Thoracic aorta (tissue), 2 donors: ENCODE measurements around the gene POU2F2. TPM values are rescaled to one million over a fixed set of nuclear protein-coding genes. Genes with fewer than 3 reads are reported as not detected.

ENCODE experiments used
- ATAC-seq: fragments of 150-250 bp; one replicate; pipeline ENCODE4 v1.8.0; 2017; ENCODE audit warnings: low read depth; ENCODE audit not compliant: insufficient number of reproducible peaks, low FRiP score
- DNase-seq: peaks from one replicate; pipeline ENCODE4 v3.0.0-alpha.2; 2020; ENCODE audit warnings: low spot score
- H3K27ac ChIP-seq, 2 donors: fragments of 200-600 bp; sonication (generic); 1 replicate in 1 of 2; 2 replicates in 1 of 2; pipeline ENCODE4 v1.5.1; 2016; ENCODE audit warnings: mild to moderate bottlenecking in 2 of 2, moderate library complexity in 2 of 2
- H3K27me3 ChIP-seq: fragments of 200-600 bp; sonication (generic); replicated peaks from 2 replicates; pipeline ENCODE4 v1.6.0; 2016; ENCODE audit warnings: mild to moderate bottlenecking; ENCODE audit not compliant: insufficient read depth
- H3K36me3 ChIP-seq: fragments of 200-600 bp; sonication (generic); one replicate; pipeline ENCODE4 v1.5.1; 2016
- H3K4me1 ChIP-seq, 2 donors: fragments of 200-600 bp; sonication (generic); 1 replicate in 1 of 2; 2 replicates in 1 of 2; pipeline versions ENCODE4 v1.5.1 to v1.6.0; 2016; ENCODE audit warnings: low read depth in 2 of 2, mild to moderate bottlenecking in 1 of 2; ENCODE audit not compliant: control insufficient read depth in 1 of 2
- H3K4me3 ChIP-seq: fragments of 200-600 bp; sonication (generic); 2 replicates; pipeline ENCODE4 v1.5.1; 2016; ENCODE audit warnings: mild to moderate bottlenecking
- H3K9me3 ChIP-seq: fragments of 200-600 bp; sonication (generic); 2 replicates; pipeline ENCODE4 v1.5.1; 2016
- CTCF ChIP-seq: fragments of 200-600 bp; sonication (generic); IDR thresholded peaks from one replicate; pipeline ENCODE4 v1.5.1; 2019; ENCODE audit warnings: antibody characterized with exemption
- total RNA-seq, 2 donors: library from RNA; depleted of rRNA; stranded (reverse); fragments of >200 nt; gene quantifications; one replicate each; pipeline versions ENCODE4 v1.1.0 to v1.2.3, GENCODE V29; 2016

The POU2F2 gene
- total RNA-seq, 2 donors from 2014 or later = 0.85 to 5.8 TPM

GRCh38 chr19:42065051-42065450 is 67.2 kb downstream of the POU2F2 start:
- ATAC-seq (no peak), DNase-seq (no peak)
- Histone ChIP-seq H3K4me3 (no peak overlapping the region), H3K9me3 (no peaks in the 10 kb centered on the region), H3K27me3 (no peaks in the 10 kb centered on the region), H3K4me1 (peaks cover 3 to 14% of the 10 kb centered on the region in 2 donors), H3K27ac (no peak overlapping the region), H3K36me3 (peaks cover 13% of the 10 kb centered on the region)
- TF ChIP-seq CTCF = no peak

DNA sequence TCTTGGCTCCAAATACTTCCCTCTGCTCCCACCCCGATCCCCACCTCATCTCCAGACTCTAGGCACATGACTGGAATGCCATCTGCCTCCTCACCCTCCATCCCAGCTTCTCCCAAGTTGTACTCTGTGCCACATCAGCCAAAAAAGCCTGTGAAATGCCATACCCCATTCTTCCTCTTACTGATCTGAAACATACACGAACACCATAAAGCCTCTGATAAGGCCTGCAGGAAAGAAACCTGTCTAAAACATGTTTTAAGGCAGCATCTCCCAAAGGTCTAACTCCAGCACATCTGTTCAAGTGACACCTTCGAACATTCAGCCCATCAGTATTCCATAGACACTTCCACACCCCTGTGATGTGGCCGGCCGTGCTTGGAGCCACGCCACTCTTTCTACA is 67.8 kb downstream of the POU2F2 start:
- DNase-seq (no peak), ATAC-seq (no peak)
- Histone ChIP-seq H3K27me3 (no peaks in the 10 kb centered on the region), H3K4me3 (no peak overlapping the region), H3K36me3 (peaks cover 15% of the 10 kb centered on the region), H3K9me3 (no peaks in the 10 kb centered on the region), H3K27ac (no peak overlapping the region), H3K4me1 (peaks cover 3 to 8% of the 10 kb centered on the region in 2 donors)
- TF ChIP-seq CTCF = no peak

GRCh38 chr19:42062381-42062780 is 69.9 kb downstream of the POU2F2 start:
- H3K4me1 ChIP-seq = peaks cover 0 to 8% of the 10 kb centered on the region in 2 donors
- H3K36me3 ChIP-seq = peaks cover 19% of the 10 kb centered on the region
- ATAC-seq (no peak), DNase-seq (no peak)
- no peak overlapping the region for H3K27ac ChIP-seq
- no peaks in the 10 kb centered on the region for H3K27me3 ChIP-seq
- no peaks in the 10 kb centered on the region for H3K9me3 ChIP-seq
- no peak for TF ChIP-seq CTCF
- no peak overlapping the region for H3K4me3 ChIP-seq

DNA sequence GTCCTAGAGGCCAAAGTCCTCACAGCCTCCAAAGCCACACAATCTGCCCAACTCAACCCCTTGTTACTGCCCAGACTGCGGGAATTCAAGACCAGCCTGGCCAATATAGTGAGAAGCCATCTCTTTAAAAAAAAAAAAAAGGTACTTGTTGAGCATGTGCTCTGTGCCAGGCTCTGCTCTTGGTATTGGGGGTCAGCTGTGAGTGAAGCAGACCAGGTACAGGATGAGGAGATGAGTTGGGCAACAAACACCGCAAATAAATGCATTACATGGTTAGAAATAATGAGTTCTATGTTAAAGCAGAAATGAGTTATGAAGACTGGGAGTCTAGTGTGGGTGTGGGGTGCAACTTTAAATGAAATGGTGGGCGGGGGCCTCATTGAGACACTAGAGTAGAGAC is 72.1 kb downstream of the POU2F2 start:
- TF ChIP-seq CTCF = no peak
- Histone ChIP-seq H3K4me3 (no peak overlapping the region), H3K27me3 (no peaks in the 10 kb centered on the region), H3K4me1 (no peaks in the 10 kb centered on the region), H3K9me3 (no peaks in the 10 kb centered on the region), H3K36me3 (peaks cover 33% of the 10 kb centered on the region), H3K27ac (no peak overlapping the region)
- no peak for ATAC-seq
- no peak for DNase-seq

DNA sequence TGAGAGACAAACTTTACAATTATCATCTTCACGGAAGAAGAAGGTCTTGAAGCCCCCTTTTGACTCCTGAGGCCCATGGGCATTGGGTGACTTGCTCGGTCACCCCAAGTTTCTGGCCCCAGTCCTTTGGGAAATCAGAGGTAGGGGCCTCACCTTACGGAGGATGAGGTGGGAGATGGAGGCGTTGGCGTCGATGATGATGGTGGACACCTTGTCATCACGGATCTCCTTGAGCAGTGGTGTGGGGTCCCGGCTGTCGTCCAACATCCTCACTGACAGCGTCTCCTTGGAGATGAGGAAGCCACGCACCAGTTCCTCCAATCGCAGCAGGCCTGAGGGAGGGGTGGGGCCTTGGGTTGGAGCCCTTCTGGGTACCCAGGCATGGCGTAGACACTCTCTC is 73.0 kb downstream of the POU2F2 start:
- Histone ChIP-seq H3K4me1 (no peaks in the 10 kb centered on the region), H3K27me3 (no peaks in the 10 kb centered on the region), H3K27ac (no peak overlapping the region), H3K36me3 (peaks cover 39% of the 10 kb centered on the region), H3K9me3 (no peaks in the 10 kb centered on the region), H3K4me3 (no peak overlapping the region)
- DNase-seq (no peak), ATAC-seq (no peak)
- no peak for TF ChIP-seq CTCF
